ENCODE results near the gene LRBA. TPM values are rescaled to one million over a fixed set of nuclear protein-coding genes. Genes with fewer than 3 reads are reported as not detected.

LRBA gene
- total and polyA plus RNA-seq, 4 donors = 11.8 to 149 (median 34.2) TPM

DNA sequence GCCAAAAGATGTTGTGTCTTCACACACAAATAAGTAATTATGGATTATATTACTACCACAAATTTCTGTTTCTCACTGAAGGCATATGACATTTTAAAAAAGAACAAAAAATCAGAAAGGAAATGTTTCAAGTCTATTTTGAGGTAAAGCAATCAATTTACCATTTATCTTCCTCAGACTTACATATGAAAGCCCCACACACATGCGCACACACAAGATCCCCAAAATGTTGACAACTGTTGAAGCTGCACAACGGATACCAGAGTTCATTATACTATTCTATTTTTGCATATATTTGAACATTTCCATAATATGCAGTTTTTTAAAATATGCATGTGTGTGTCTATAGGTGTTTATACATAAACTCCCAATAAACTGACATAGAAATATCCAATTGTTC, 2.7 kb downstream of the LRBA start:
- Histone ChIP-seq H3K4me1 (ENCODE audit: control insufficient read depth in 5 of 5, insufficient read depth in 5 of 5, low read length in 5 of 5) (peaks cover 0 to 20% (median 1%) of the 10 kb centered on the region in 5 donors), H3K9me3 (ENCODE audit: control insufficient read depth in 4 of 4, insufficient read depth in 3 of 4, low read length in 3 of 4) (no peaks in the 10 kb centered on the region), H3K9ac (ENCODE audit: insufficient read depth in 1 of 2, low read length in 2 of 2) (no peak overlapping the region), H3K27me3 (ENCODE audit: control insufficient read depth in 3 of 3, insufficient read depth in 3 of 3, low read length in 2 of 3) (no peaks in the 10 kb centered on the region), H3K36me3 (ENCODE audit: control insufficient read depth in 4 of 4, insufficient read depth in 4 of 4, low read length in 4 of 4) (peaks cover 0 to 7% (median 0%) of the 10 kb centered on the region in 4 donors), H3K4me3 (no peak overlapping the region), H3K27ac (ENCODE audit: low read depth in 1 of 2, low read length in 1 of 2) (no peak overlapping the region)
- ATAC-seq (ENCODE audit: insufficient read depth, low FRiP score) (no peak), DNase-seq (no peak)
- TF ChIP-seq, protein P1, sequence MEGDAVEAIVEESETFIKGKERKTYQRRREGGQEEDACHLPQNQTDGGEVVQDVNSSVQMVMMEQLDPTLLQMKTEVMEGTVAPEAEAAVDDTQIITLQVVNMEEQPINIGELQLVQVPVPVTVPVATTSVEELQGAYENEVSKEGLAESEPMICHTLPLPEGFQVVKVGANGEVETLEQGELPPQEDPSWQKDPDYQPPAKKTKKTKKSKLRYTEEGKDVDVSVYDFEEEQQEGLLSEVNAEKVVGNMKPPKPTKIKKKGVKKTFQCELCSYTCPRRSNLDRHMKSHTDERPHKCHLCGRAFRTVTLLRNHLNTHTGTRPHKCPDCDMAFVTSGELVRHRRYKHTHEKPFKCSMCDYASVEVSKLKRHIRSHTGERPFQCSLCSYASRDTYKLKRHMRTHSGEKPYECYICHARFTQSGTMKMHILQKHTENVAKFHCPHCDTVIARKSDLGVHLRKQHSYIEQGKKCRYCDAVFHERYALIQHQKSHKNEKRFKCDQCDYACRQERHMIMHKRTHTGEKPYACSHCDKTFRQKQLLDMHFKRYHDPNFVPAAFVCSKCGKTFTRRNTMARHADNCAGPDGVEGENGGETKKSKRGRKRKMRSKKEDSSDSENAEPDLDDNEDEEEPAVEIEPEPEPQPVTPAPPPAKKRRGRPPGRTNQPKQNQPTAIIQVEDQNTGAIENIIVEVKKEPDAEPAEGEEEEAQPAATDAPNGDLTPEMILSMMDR (IDR thresholded peaks at IDR 0.05; ENCODE audit: control extremely low read depth, extremely low read depth) = no peak
- WGBS, 2 donors = 58 to 68% methylated on average over 2 of the region's 2 CpGs

DNA sequence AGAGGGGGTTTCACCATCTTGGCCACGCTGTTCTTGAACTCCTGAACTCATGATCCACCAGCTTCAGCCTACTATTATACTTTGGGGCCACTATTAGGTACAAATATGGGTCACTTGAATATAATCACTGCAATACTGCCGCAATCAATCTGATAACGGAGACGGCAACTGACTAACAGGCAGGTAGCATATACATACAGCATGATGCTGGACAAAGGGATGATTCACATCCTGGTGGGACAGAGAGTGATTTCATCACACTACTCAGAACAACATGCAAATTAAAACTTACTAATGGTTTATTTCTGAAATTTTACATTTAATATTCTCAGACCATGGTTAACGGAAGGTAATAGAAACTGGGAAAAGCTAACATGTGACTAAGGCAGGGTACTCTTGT, 10.9 kb downstream of the LRBA start:
- TF ChIP-seq, protein P1 (IDR thresholded peaks at IDR 0.05; ENCODE audit: control extremely low read depth, extremely low read depth) = no peak
- Histone ChIP-seq H3K9me3 (ENCODE audit: control insufficient read depth in 4 of 4, insufficient read depth in 3 of 4, low read length in 3 of 4) (no peaks in the 10 kb centered on the region), H3K4me3 (no peak overlapping the region), H3K9ac (ENCODE audit: insufficient read depth in 1 of 2, low read length in 2 of 2) (no peak overlapping the region), H3K27me3 (ENCODE audit: control insufficient read depth in 3 of 3, insufficient read depth in 3 of 3, low read length in 2 of 3) (no peaks in the 10 kb centered on the region), H3K4me1 (ENCODE audit: control insufficient read depth in 5 of 5, insufficient read depth in 5 of 5, low read length in 5 of 5) (peaks cover 0 to 2% (median 0%) of the 10 kb centered on the region in 5 donors), H3K27ac (ENCODE audit: low read depth in 1 of 2, low read length in 1 of 2) (no peak overlapping the region), H3K36me3 (ENCODE audit: control insufficient read depth in 4 of 4, insufficient read depth in 4 of 4, low read length in 4 of 4) (peaks cover 0 to 2% (median 0%) of the 10 kb centered on the region in 4 donors)
- ATAC-seq (ENCODE audit: insufficient read depth, low FRiP score) = no peak
- DNase-seq = no peak
- WGBS, 2 donors = 88 to 91% methylated on average over 5 of the region's 5 CpGs

DNA sequence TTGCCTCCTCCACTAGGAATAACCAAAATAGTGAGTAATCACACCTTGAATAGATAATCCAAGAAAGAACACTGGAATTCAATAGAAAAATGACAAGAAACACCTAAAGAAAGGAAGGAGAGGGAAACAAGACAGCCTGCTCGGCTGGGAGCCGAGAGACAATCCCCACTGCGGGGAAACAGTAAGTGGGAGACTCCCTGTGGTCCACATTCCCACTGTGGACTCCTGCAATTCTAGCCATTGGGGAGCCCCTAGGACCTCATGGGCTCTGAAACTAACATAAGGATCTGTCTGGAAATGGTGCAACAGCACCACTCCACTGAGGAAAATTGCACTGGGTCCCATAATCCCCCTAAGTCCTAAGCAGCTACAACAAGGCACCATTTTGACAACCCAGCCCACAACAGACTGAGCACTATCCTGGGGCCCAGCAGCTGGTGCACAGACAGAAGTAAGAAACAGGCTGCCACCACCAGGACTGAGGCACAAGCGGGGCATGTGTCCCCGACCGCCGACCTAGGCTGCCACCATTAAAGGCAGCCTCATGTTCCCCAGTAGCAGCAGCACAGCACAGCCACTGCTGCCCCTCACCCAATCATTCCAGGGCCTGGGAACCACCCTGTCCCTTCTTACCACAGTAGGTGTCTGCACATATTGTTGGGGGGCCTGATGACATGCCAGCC, 14.2 kb downstream of the LRBA start:
- H3K9me3 ChIP-seq (ENCODE audit: control insufficient read depth in 4 of 4, insufficient read depth in 3 of 4, low read length in 3 of 4) = no peaks in the 10 kb centered on the region
- TF ChIP-seq, protein P1 (IDR thresholded peaks at IDR 0.05; ENCODE audit: control extremely low read depth, extremely low read depth) = no peak
- no peak for ATAC-seq (ENCODE audit: insufficient read depth, low FRiP score)
- no peak for DNase-seq
- 97% methylated on average over 7 of the region's 7 CpGs for WGBS, 2 donors
- H3K9ac ChIP-seq (ENCODE audit: insufficient read depth in 1 of 2, low read length in 2 of 2) = no peak overlapping the region
- H3K27ac ChIP-seq (ENCODE audit: low read depth in 1 of 2, low read length in 1 of 2) = no peak overlapping the region
- H3K4me3 ChIP-seq = no peak overlapping the region
- no peaks in the 10 kb centered on the region for H3K27me3 ChIP-seq (ENCODE audit: control insufficient read depth in 3 of 3, insufficient read depth in 3 of 3, low read length in 2 of 3)
- H3K4me1 ChIP-seq (ENCODE audit: control insufficient read depth in 5 of 5, insufficient read depth in 5 of 5, low read length in 5 of 5) = peaks cover 0 to 2% (median 0%) of the 10 kb centered on the region in 5 donors
- peaks cover 0 to 2% (median 0%) of the 10 kb centered on the region in 4 donors for H3K36me3 ChIP-seq (ENCODE audit: control insufficient read depth in 4 of 4, insufficient read depth in 4 of 4, low read length in 4 of 4)
